ENCODE results near the gene UMPS. TPM values are rescaled to one million over a fixed set of nuclear protein-coding genes. Genes with fewer than 3 reads are reported as not detected.

UMPS gene
- polyA plus RNA-seq, 1 donor (not counting 4 experiments of a cell fraction or from before 2014, with no cell fraction given), result 53.7 TPM

DNA sequence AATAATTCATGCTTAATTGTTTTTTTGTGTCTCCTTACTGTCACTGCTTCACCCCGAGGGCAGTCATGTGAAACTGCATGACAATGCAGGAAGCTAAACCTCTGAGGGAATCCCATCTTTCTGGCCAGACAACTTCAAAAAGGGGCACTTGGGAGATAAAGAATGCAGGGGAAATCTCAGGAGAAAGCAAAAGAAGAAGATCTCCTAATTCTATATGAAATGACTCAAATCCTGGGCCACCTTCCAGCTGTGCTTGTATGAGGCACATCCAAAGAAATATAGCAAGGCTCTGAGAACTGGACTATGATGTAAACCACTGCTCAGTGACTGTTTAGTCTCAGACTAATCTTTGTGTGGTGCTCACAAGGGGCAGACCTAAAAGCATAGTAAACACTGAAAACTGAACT, 22.6 kb upstream of the UMPS start:
- Histone ChIP-seq H3K4me2 (ENCODE audit: control insufficient read depth, extremely low read depth, insufficient read depth, low read depth, low read length) (no peak overlapping the region), H3K27ac (ENCODE audit: control insufficient read depth, insufficient read depth, low read length) (no peak overlapping the region), H3K4me1 (ENCODE audit: control insufficient read depth, extremely low read depth, insufficient read depth, low read length) (peaks cover 3% of the 10 kb centered on the region), H2AFZ (ENCODE audit: control insufficient read depth, low read length) (no peak overlapping the region), H4K20me1 (ENCODE audit: control insufficient read depth, extremely low read depth, insufficient read depth, low read length) (no peaks in the 10 kb centered on the region), H3K36me3 (ENCODE audit: control insufficient read depth in 2 of 2, extremely low read depth in 1 of 2, insufficient read depth in 2 of 2, low read length in 2 of 2) (no peaks in the 10 kb centered on the region), H3K4me3 (ENCODE audit: control insufficient read depth in 2 of 3, extremely low read depth in 1 of 3, insufficient read depth in 2 of 3, low read depth in 1 of 3, low read length in 3 of 3) (no peak overlapping the region), H3K9me3 (ENCODE audit: control insufficient read depth, low read depth, low read length) (no peaks in the 10 kb centered on the region), H3K27me3 (ENCODE audit: control insufficient read depth, extremely low read depth, insufficient read depth, low read length) (no peaks in the 10 kb centered on the region), H3K9me1 (ENCODE audit: control insufficient read depth, extremely low read depth, insufficient read depth, low read length) (no peaks in the 10 kb centered on the region), H3K79me2 (ENCODE audit: control insufficient read depth, insufficient read depth, low read length) (no peaks in the 10 kb centered on the region), H3K9ac (ENCODE audit: control insufficient read depth, extremely low read depth, insufficient read depth, low read length) (no peak overlapping the region)
- no peak for TF ChIP-seq EZH2 (IDR thresholded peaks at IDR 0.05; ENCODE audit: low read length)
- TF ChIP-seq, protein P1, sequence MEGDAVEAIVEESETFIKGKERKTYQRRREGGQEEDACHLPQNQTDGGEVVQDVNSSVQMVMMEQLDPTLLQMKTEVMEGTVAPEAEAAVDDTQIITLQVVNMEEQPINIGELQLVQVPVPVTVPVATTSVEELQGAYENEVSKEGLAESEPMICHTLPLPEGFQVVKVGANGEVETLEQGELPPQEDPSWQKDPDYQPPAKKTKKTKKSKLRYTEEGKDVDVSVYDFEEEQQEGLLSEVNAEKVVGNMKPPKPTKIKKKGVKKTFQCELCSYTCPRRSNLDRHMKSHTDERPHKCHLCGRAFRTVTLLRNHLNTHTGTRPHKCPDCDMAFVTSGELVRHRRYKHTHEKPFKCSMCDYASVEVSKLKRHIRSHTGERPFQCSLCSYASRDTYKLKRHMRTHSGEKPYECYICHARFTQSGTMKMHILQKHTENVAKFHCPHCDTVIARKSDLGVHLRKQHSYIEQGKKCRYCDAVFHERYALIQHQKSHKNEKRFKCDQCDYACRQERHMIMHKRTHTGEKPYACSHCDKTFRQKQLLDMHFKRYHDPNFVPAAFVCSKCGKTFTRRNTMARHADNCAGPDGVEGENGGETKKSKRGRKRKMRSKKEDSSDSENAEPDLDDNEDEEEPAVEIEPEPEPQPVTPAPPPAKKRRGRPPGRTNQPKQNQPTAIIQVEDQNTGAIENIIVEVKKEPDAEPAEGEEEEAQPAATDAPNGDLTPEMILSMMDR (optimal IDR thresholded peaks at IDR 0.05 in 1 of 3, IDR thresholded peaks at IDR 0.05 in 1 of 3, conservative IDR thresholded peaks at IDR 0.05 in 1 of 3; ENCODE audit: extremely low read depth in 1 of 3, insufficient read depth in 2 of 3, low read length in 3 of 3), result no peak
- dilution Hi-C loops (cut with MboI; ENCODE audit: extremely low pct_ligation_motif_present, low sequenced_read_pairs), result no loop called here
- FAIRE-seq (no peak), DNase-seq (ENCODE audit: low read depth, low spot score) (no peak)

DNA sequence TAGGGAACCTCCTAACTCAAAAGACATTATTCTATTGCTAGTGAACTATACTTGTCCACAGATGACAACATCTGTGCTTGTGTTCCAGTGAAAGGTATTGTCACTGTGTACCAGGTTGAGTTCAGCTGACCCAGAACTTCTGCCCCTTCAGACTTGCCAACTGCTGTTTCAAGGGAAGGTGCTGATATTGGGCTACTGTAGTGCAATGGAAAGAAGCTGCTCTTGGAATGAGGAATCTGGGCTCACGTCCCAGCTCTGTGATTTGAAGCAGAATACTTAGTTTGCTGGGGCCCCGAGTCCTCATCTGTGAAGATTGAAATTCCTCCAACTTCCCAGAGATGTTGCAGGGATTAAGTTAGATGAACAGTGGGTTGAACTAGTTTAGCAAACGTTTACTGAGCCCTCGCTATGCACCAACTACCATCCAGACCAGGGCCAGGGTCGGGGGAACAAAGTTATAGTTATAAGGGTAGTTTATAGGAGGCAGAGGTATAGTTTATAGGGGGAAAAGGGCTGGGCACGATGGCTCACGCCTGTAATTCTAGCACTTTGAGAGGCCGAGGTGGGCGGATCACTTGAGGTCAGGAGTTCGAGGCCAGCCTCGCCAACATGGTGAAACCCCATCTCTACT, 15.9 kb upstream of the UMPS start:
- dilution Hi-C loops (cut with MboI; ENCODE audit: extremely low pct_ligation_motif_present, low sequenced_read_pairs), result no loop called here
- no peak overlapping the region for H3K27ac ChIP-seq (ENCODE audit: control insufficient read depth, insufficient read depth, low read length)
- FAIRE-seq (no peak), DNase-seq (ENCODE audit: low read depth, low spot score) (no peak)
- H3K9me3 ChIP-seq (ENCODE audit: control insufficient read depth, low read depth, low read length), result no peaks in the 10 kb centered on the region
- H2AFZ ChIP-seq (ENCODE audit: control insufficient read depth, low read length), result no peak overlapping the region
- no peak overlapping the region for H3K4me3 ChIP-seq (ENCODE audit: control insufficient read depth in 2 of 3, extremely low read depth in 1 of 3, insufficient read depth in 2 of 3, low read depth in 1 of 3, low read length in 3 of 3)
- peaks cover 2% of the 10 kb centered on the region for H3K27me3 ChIP-seq (ENCODE audit: control insufficient read depth, extremely low read depth, insufficient read depth, low read length)
- H3K4me2 ChIP-seq (ENCODE audit: control insufficient read depth, extremely low read depth, insufficient read depth, low read depth, low read length), result no peak overlapping the region
- H3K9me1 ChIP-seq (ENCODE audit: control insufficient read depth, extremely low read depth, insufficient read depth, low read length), result no peaks in the 10 kb centered on the region
- H3K4me1 ChIP-seq (ENCODE audit: control insufficient read depth, extremely low read depth, insufficient read depth, low read length), result no peaks in the 10 kb centered on the region
- H3K36me3 ChIP-seq (ENCODE audit: control insufficient read depth in 2 of 2, extremely low read depth in 1 of 2, insufficient read depth in 2 of 2, low read length in 2 of 2), result no peaks in the 10 kb centered on the region
- H4K20me1 ChIP-seq (ENCODE audit: control insufficient read depth, extremely low read depth, insufficient read depth, low read length), result no peaks in the 10 kb centered on the region
- H3K9ac ChIP-seq (ENCODE audit: control insufficient read depth, extremely low read depth, insufficient read depth, low read length), result no peak overlapping the region
- TF ChIP-seq, protein P1 (optimal IDR thresholded peaks at IDR 0.05 in 1 of 3, IDR thresholded peaks at IDR 0.05 in 1 of 3, conservative IDR thresholded peaks at IDR 0.05 in 1 of 3; ENCODE audit: extremely low read depth in 1 of 3, insufficient read depth in 2 of 3, low read length in 3 of 3), result no peak
- TF ChIP-seq EZH2 (IDR thresholded peaks at IDR 0.05; ENCODE audit: low read length), result no peak
- H3K79me2 ChIP-seq (ENCODE audit: control insufficient read depth, insufficient read depth, low read length), result no peaks in the 10 kb centered on the region
